Hepatocyte (in vitro differentiated cells): ENCODE measurements around the gene URM1. TPM values are rescaled to one million over a fixed set of nuclear protein-coding genes. Genes with fewer than 3 reads are reported as not detected.
A peak's percentile ranks its signal among the peaks of the same experiment; 100 is the strongest.

Experiments used
- DNase-seq: peaks from one replicate; pipeline ENCODE4 v3.0.0-alpha.2; 2016; ENCODE audit warnings: low spot score
- H2AFZ ChIP-seq: fragments of 200-600 bp; sonication (generic); 2 replicates; pipeline ENCODE4 v1.6.0; 2016; ENCODE audit warnings: antibody characterized with exemption, mild to moderate bottlenecking
- H3K27ac ChIP-seq: fragments of 200-600 bp; sonication (generic); 2 replicates; pipeline ENCODE4 v1.5.1; 2016; ENCODE audit warnings: mild to moderate bottlenecking
- H3K27me3 ChIP-seq: fragments of 200-600 bp; sonication (generic); 2 replicates; pipeline ENCODE4 v1.6.1; 2016
- H3K36me3 ChIP-seq: fragments of 200-600 bp; sonication (generic); replicated peaks from 2 replicates; pipeline ENCODE4 v1.5.1; 2016; ENCODE audit warnings: low read depth; ENCODE audit not compliant: insufficient read depth
- H3K4me1 ChIP-seq: fragments of 200-600 bp; sonication (generic); 2 replicates; pipeline ENCODE4 v1.5.1; 2016; ENCODE audit warnings: mild to moderate bottlenecking, moderate library complexity; ENCODE audit not compliant: insufficient read depth
- H3K4me2 ChIP-seq: fragments of 200-600 bp; sonication (generic); 2 replicates; pipeline ENCODE4 v1.6.0; 2016
- H3K4me3 ChIP-seq: fragments of 200-600 bp; sonication (generic); 2 replicates; pipeline ENCODE4 v1.5.1; 2016; ENCODE audit warnings: mild to moderate bottlenecking
- H3K79me2 ChIP-seq: fragments of 200-600 bp; sonication (generic); 2 replicates; pipeline ENCODE4 v1.6.0; 2017; ENCODE audit warnings: mild to moderate bottlenecking
- H3K9me2 ChIP-seq: fragments of 200-600 bp; sonication (generic); replicated peaks from 2 replicates; pipeline ENCODE4 v1.6.0; 2017; ENCODE audit warnings: mild to moderate bottlenecking; ENCODE audit not compliant: insufficient read depth
- H3K9me3 ChIP-seq: fragments of 200-600 bp; sonication (generic); 2 replicates; pipeline ENCODE4 v1.5.1; 2016; ENCODE audit warnings: low read depth, mild to moderate bottlenecking
- H4K20me1 ChIP-seq: fragments of 200-600 bp; sonication (generic); 2 replicates; pipeline ENCODE4 v1.6.0; 2016; ENCODE audit warnings: mild to moderate bottlenecking; ENCODE audit not compliant: insufficient read depth, poor library complexity, severe bottlenecking
- EZH2 ChIP-seq: fragments of 200-600 bp; sonication (generic); IDR thresholded peaks from 2 replicates; pipeline ENCODE4 v1.6.1; 2016; ENCODE audit warnings: antibody characterized with exemption, mild to moderate bottlenecking, borderline replicate concordance
- EZH2phosphoT487 ChIP-seq: fragments of 200-600 bp; sonication (generic); IDR thresholded peaks from one replicate; pipeline ENCODE4 v1.6.1; 2018; ENCODE audit warnings: antibody characterized with exemption, mild to moderate bottlenecking, low read depth, moderate library complexity; ENCODE audit not compliant: unreplicated experiment, severe bottlenecking
- WGBS: methylation state at CpG from one replicate; pipeline ENCODE4 v1.1.6; 2016; ENCODE audit warnings: low lambda C conversion rate; ENCODE audit errors: missing lambda C conversion rate; 5-methylcytosine and 5-hydroxymethylcytosine counted together
- polyA plus RNA-seq: library from polyadenylated mRNA; unstranded; fragments of >200 nt; fragmentation: Nextera tagmentation; extraction: Ambion mirVana; gene quantifications from 2 replicates; pipeline ENCODE4 v1.2.1, GENCODE V29; 2016
- total RNA-seq: library from RNA; depleted of rRNA; stranded (reverse); fragments of >200 nt; gene quantifications from 2 replicates; pipeline ENCODE4 v1.2.3, GENCODE V29; 2014
- TF ChIP-seq, protein P1 (sequence below): fragments of 200-600 bp; sonication (generic); IDR thresholded peaks from 2 replicates; pipeline ENCODE4 v1.5.1; 2016; ENCODE audit warnings: antibody characterized with exemption, mild to moderate bottlenecking; ENCODE audit not compliant: poor library complexity

URM1 gene
- total and polyA plus RNA-seq, 2 experiments from 2014 or later = 32.7 to 55.7 TPM

DNA sequence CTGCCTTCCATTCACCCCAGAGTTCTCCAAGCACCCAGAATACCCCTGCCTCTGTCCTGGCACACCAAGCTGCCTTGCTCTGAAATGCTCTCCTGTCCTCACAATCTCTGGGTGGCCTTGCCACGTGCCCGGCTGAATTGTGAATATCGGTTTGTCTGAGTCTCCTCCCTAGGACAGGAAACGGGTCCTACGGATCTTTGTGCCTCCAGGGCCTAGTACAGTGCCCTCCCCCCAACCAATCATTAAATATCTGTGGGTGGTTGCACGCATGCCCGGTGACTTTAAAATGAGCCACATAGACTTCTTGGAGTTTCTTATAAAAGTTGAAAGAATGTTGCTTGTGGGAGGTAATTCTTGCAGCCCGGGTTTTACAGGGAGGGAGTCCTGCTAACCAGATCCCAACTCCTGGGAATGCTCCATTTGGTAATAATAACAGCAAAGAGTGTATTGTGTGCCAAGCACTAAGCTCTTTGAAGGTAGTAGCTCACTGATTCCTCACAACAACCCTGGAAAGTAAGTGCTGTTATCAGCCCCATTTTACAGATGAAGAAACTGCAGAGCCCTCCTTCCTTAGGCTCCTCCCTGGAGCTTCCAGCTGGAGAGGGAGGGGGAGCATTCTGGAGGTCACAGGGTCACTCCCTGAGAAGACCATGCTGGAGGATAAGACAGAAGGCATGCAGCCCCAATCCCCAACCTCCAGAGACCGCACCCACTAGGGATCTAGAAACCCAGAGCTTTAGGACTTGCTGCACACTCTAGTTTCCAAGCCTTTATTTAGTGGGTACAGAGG lies 23.4 kb downstream of the URM1 start:
- H4K20me1 ChIP-seq = peaks cover 12% of the 10 kb centered on the region
- WGBS = 26% methylated on average over 9 of the region's 9 CpGs
- peaks cover 86% of the 10 kb centered on the region for H3K27me3 ChIP-seq
- peaks cover 7% of the 10 kb centered on the region for H3K4me1 ChIP-seq
- no peak overlapping the region for H3K4me2 ChIP-seq
- no peaks in the 10 kb centered on the region for H3K9me2 ChIP-seq
- H3K4me3 ChIP-seq = no peak overlapping the region
- no peaks in the 10 kb centered on the region for H3K79me2 ChIP-seq
- no peak for DNase-seq
- TF ChIP-seq EZH2 (no peak), EZH2phosphoT487 (no peak)
- TF ChIP-seq, protein P1, sequence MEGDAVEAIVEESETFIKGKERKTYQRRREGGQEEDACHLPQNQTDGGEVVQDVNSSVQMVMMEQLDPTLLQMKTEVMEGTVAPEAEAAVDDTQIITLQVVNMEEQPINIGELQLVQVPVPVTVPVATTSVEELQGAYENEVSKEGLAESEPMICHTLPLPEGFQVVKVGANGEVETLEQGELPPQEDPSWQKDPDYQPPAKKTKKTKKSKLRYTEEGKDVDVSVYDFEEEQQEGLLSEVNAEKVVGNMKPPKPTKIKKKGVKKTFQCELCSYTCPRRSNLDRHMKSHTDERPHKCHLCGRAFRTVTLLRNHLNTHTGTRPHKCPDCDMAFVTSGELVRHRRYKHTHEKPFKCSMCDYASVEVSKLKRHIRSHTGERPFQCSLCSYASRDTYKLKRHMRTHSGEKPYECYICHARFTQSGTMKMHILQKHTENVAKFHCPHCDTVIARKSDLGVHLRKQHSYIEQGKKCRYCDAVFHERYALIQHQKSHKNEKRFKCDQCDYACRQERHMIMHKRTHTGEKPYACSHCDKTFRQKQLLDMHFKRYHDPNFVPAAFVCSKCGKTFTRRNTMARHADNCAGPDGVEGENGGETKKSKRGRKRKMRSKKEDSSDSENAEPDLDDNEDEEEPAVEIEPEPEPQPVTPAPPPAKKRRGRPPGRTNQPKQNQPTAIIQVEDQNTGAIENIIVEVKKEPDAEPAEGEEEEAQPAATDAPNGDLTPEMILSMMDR = no peak
- no peaks in the 10 kb centered on the region for H3K36me3 ChIP-seq
- no peaks in the 10 kb centered on the region for H3K9me3 ChIP-seq
- H3K27ac ChIP-seq = no peak overlapping the region
- H2AFZ ChIP-seq = no peak overlapping the region

- Histone ChIP-seq H3K27ac (no peak overlapping the region), H3K79me2 (no peaks in the 10 kb centered on the region), H3K9me2 (no peaks in the 10 kb centered on the region), H3K36me3 (no peaks in the 10 kb centered on the region), H2AFZ (no peak overlapping the region), H3K27me3 (peaks cover 67% of the 10 kb centered on the region), H3K9me3 (no peaks in the 10 kb centered on the region), H3K4me1 (peaks cover 7% of the 10 kb centered on the region), H3K4me2 (no peak overlapping the region), H3K4me3 (no peak overlapping the region), H4K20me1 (peaks cover 10% of the 10 kb centered on the region)
- peak; percentile 51 for TF ChIP-seq EZH2
- TF ChIP-seq, protein P1 = no peak
- WGBS = 12% methylated on average over 19 of the region's 19 CpGs
- no peak for DNase-seq
Observed at GRCh38 chr9:128396970-128397613, 25.9 kb downstream of the URM1 start.

DNA sequence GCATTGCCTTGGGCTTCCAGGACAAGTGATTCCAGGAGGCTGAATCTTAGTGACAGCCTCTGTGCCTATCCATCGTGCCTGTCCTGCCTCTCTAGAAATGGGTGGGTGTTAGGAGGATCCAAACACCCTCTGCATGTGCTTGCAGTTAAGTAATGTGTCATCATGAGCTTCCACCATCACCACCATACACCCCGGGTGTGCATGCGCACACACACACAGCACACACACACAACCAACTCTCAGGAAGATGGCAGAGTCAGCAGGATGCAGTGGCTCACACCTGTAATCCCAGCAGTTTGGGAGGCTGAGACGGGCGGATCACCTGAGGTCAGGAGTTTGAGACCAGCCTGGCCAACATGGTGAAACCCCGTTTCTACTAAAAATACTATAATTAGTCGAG lies 26.7 kb downstream of the URM1 start:
- no peaks in the 10 kb centered on the region for H3K9me2 ChIP-seq
- H3K27ac ChIP-seq = no peak overlapping the region
- H3K4me1 ChIP-seq = peaks cover under 1% of the 10 kb centered on the region
- H3K79me2 ChIP-seq = no peaks in the 10 kb centered on the region
- no peak for DNase-seq
- H3K4me2 ChIP-seq = no peak overlapping the region
- H2AFZ ChIP-seq = no peak overlapping the region
- no peak for TF ChIP-seq EZH2
- TF ChIP-seq, protein P1 = no peak
- TF ChIP-seq EZH2phosphoT487 = no peak
- WGBS = 74% methylated on average over 7 of the region's 7 CpGs
- peaks cover 3% of the 10 kb centered on the region for H4K20me1 ChIP-seq
- H3K4me3 ChIP-seq = no peak overlapping the region
- H3K9me3 ChIP-seq = no peaks in the 10 kb centered on the region
- H3K36me3 ChIP-seq = no peaks in the 10 kb centered on the region
- H3K27me3 ChIP-seq = peaks cover 59% of the 10 kb centered on the region
